DMS79 (cell line): ENCODE measurements around the gene TLX2.

Experiments used
- DNase-seq: peaks from one replicate; lab custom pipeline; 2025; lab: John Stamatoyannopoulos, UW

TLX2 gene

GRCh38 chr2:74496997-74497776 is 17.1 kb upstream of the TLX2 start:
- no peak for DNase-seq

GRCh38 chr2:74497777-74498499 is 16.3 kb upstream of the TLX2 start:
- peak; percentile 38 for DNase-seq

DNA sequence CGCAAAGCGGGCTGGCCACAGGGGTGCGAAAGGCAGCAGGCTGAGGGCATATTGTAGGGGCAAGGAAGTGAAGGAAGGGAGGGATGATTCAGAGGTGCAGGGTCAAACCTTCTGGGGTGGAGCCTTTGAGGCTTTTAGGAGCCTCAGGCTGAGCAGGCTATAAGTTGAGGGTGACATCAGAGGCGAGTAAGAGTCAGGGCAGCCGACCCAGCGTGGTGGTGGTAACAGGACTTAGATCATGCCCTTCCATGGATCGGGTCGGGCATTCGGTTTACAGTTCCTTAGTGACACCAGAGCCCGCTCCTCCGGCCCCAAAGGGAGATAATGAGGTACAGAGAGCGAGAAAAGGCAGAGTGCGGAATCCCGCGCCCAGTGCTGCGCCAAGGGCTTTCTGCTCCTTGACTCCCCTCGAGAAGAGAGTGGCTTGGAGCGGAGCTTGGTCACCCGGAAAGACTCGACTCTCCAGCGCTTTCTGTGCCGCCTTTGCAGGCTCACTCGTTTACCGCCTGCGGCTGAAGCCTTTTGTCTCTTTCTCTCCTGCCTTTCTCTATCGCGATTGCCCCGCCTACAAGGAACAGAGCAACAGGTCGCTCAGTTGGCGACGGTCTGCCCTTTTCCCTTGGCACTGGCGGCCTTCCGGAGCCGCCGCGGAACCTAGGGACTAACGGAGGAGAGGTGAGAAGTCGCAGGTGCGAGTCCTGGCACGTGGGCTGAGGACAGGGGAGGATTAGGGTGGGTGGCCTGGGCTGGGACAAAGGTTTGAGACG is 15.6 kb upstream of the TLX2 start:
- DNase-seq = peak; percentile 63

GRCh38 chr2:74499267-74499939 is 14.8 kb upstream of the TLX2 start, which contains the start of gene LBX2:
TSS of gene LBX2 (minus strand) at chr2:74499603. CDS start at chr2:74499537, 66 bp downstream.
- DNase-seq = no peak

GRCh38 chr2:74499940-74500577 is 14.2 kb upstream of the TLX2 start:
- DNase-seq = no peak

GRCh38 chr2:74500578-74500946 is 13.7 kb upstream of the TLX2 start:
- DNase-seq = no peak

DNA sequence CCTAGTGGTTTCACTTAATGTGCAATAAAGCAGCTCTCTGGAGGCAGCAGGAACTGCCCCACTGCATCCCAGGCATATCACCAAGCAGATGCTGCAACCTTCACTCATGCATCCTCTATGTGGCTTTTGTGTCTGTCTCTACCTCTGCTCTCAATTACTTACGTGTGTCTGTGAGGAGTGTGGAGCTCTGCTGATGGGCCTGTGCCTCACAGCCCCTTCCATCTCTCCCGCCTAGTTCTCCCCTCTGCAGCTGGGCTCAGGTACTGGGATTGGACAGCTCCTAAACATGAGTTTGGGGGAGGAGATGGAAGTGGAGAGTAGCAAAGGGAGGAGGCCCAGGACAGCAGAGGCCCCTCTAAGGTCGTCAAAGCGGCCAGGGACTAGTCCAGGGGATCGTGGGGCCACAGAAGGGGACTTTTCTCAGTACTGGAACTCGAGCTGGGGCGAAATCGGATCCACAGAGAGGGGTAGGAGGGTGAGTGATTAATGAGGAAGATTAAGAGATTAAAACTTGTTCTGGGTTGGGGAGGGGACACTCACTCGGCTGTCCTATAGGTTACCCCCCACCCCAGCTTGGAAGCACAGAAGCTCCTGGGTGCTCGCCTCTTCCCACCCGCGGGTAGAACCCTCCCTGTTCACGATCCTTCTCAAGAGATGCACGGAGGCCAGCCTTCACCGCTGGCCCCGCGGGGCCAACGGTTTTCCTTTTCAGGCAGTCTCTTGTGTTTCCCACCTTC is 12.7 kb upstream of the TLX2 start:
- no peak for DNase-seq

GRCh38 chr2:74502147-74502719 is 12.0 kb upstream of the TLX2 start:
- DNase-seq = no peak

DNA sequence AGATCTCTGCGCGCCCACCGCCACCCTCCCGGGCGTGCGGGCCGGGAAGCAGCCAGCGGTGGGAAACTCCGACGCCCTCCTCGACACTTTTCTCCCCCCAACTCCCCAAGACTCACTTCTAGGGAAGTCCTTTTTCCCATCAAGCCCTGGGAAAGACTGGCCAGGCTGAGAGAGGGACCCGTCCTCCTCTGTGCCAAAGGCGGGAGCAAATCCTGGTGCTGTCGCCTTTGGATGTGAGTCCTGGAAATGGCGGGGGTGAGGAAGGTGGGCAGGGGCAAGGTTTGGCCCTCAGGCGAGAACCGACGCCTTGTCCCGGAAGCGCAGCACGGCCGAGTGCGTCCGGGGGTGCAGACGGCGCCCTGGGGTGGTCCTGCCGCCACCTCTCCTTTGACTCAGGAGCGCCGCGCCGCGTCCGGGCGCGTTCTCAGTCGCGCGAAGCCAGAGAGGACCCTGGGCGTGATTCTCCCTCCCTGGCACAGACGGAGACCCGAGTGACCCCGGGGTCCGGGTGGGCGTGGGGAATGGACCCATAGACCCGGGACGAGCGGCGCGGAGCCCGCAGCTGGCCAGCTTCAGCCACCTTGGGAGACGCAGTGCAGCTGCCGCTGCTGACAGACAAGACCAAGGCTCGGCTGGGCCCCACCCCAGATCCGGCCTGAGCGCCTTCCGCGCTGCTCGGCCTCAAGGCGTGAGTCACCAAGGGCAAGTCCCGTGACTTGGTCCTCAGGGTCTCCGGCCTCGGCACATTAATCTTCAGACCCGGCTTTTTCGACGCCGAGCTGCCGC is 11.3 kb upstream of the TLX2 start:
- no peak for DNase-seq

- DNase-seq = no peak
Observed at GRCh38 chr2:74503506-74504475, 10.5 kb upstream of the TLX2 start.

- DNase-seq = no peak
Observed at GRCh38 chr2:74504591-74504990, 9.7 kb upstream of the TLX2 start.

DNA sequence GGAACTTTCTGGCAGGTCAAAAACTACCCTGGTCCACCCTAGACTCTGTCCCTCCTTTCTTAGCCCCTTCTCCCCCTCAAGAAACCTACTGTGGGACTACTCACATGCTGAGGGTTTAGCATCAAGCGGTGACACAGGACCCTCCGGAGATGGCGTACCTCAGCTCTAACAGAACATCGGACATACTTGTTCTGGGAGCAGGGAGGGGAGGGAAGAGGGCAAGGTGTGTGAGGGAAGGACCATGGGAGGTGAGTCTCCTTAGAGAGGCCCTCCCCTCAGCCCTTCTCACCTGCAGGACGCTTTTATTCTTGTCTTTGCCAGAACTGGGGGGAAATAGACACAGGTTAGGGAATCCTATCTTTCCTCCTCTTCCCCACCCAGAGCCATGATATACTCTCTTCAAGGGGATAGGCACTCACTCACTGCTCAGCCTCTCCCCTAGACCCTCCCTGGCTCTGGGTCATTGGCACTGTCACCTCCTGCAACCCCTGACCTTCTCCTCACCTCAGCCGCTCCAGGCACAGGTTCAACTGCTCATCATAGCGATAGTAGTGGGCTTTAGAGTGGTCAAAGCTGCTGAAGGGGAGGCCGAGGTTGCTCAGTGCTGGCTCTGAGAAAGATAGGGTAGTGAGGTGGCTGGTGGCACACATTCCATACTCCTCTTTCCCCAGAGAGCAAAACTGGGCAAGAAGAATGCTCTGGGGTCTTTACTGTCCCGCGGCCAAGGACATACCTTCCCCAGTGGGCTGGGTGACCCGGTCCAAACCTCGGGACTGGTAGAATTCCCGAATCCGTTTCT is 8.6 kb upstream of the TLX2 start:
- no peak for DNase-seq

DNA sequence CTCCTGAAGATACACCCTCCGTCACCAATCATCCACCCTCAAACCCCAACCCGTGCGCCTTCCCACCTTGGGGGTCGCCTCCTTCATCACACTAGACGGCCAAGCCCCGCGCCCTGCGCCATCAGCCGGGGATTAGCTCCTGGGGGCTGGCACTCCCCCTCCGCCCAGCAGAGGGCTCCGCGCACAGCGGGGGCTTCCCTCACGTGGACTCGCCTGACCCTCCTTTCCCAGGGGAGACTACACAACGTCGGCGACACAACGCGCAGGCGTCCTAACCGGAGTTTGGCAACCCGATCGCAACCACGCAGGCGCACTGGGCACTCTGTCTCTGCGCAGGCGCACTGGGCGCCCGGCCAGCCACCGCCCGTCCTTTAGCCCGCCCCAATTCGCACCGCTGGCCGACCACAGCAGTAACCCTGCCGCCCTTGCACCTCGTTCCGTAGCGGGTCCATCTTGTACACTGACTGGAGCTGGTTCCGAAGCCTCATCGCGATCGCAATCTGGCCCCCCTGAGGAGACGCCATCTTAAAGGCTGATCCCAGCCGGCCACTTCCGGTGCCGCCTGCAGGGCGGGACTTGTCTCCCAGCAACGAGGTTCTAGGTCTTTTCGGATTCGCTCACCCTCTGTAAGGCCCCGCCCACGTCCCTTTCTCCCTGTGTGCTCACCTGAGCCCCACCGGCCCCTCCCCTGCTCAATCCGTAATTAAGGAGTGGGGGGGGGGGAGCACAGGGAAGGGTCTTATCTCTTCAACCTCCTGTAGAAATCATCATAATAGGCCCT is 6.9 kb upstream of the TLX2 start, which contains the start of gene PCGF1:
PCGF1 (minus strand) TSS at position 551 of the 781 bp plus-strand sequence; CDS start at position 524, 27 bp downstream.
- peak; percentile 98 for DNase-seq

DNA sequence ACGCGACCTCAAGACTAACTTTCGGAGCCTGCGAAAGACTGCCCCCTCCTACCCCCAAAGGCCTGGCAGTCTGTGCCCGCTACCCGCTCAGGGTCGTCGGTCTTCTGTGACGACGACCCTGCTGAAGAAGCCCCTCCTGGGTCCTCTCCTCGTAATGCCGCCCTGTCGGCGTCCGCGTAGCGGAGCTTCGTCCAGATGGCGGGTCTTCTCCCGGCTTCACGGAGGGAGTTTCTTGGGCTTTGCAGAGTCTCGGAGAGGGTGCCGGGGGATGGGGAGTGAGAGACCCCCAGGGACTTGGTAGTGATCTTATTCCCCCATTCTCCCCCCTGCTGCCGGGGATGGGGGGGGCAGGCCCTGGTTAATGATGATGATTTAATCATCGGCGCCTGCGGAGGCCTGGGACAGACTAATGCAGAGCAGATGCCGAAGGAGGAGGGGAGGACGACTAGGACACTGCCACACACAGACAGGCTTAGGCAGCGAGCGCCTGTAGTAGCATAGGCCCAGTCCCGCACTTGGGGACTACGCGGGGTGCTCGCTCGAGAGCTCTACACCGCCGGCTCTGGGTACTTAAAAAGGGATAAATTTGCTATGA is 6.2 kb upstream of the TLX2 start:
- no peak for DNase-seq

DNA sequence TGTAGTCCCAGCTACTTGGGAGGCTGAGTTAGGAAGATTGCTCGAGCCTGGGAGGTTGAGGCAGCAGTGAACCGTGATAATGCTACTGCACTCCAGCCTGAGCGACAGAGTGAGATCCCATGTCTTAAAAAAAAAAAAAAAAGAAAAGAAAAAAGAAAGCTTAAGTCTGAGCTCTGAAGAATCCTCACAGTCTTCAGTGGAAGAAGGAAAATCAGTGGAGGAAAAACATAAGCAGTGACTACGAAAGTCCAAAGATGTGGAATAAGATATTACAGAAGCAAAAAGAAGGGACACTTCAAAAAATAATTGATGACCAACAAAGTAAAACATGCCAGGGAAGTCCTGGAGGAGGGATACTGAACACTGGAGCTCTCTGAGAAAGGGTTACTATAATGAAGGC is 4.0 kb upstream of the TLX2 start:
- DNase-seq = no peak
